Measurements from ENCODE around the gene PLCB1.

The PLCB1 gene

GRCh38 chr20:8249634-8250033 lies 117.6 kb downstream of the PLCB1 start:
- no peak for DNase-seq

- no peak for DNase-seq
Measured at GRCh38 chr20:8250539-8251200, 118.6 kb downstream of the PLCB1 start.

- no peak for DNase-seq
Measured at GRCh38 chr20:8251201-8251575, 119.1 kb downstream of the PLCB1 start.

- no peak for DNase-seq
Measured at GRCh38 chr20:8254911-8255582, 123.0 kb downstream of the PLCB1 start.

GRCh38 chr20:8255945-8256632 lies 124.0 kb downstream of the PLCB1 start:
- DNase-seq = no peak

GRCh38 chr20:8260837-8261251 lies 128.8 kb downstream of the PLCB1 start:
- DNase-seq = no peak

- no peak for DNase-seq
Measured at GRCh38 chr20:8262721-8263120, 130.7 kb downstream of the PLCB1 start.

- DNase-seq = no peak
Measured at GRCh38 chr20:8265588-8265987, 133.5 kb downstream of the PLCB1 start.

- no peak for DNase-seq
Measured at GRCh38 chr20:8267009-8267408, 134.9 kb downstream of the PLCB1 start.

GRCh38 chr20:8271727-8272126 lies 139.7 kb downstream of the PLCB1 start:
- no peak for DNase-seq

- DNase-seq = no peak
Measured at GRCh38 chr20:8272766-8273165, 140.7 kb downstream of the PLCB1 start.

- no peak for DNase-seq
Measured at GRCh38 chr20:8284902-8285301, 152.8 kb downstream of the PLCB1 start.

- DNase-seq = no peak
Measured at GRCh38 chr20:8287340-8287739, 155.3 kb downstream of the PLCB1 start.

- no peak for DNase-seq
Measured at GRCh38 chr20:8291200-8291599, 159.1 kb downstream of the PLCB1 start.

- no peak for DNase-seq
Measured at GRCh38 chr20:8291873-8292272, 159.8 kb downstream of the PLCB1 start.

GRCh38 chr20:8292793-8293192 lies 160.7 kb downstream of the PLCB1 start:
- no peak for DNase-seq

GRCh38 chr20:8293750-8294149 lies 161.7 kb downstream of the PLCB1 start:
- DNase-seq = no peak

- DNase-seq = no peak
Measured at GRCh38 chr20:8296536-8296935, 164.5 kb downstream of the PLCB1 start.

GRCh38 chr20:8298426-8299043 lies 166.5 kb downstream of the PLCB1 start:
- DNase-seq = no peak

GRCh38 chr20:8299921-8300320 lies 167.9 kb downstream of the PLCB1 start:
- no peak for DNase-seq

GRCh38 chr20:8301655-8302054 lies 169.6 kb downstream of the PLCB1 start:
- no peak for DNase-seq

GRCh38 chr20:8303651-8304050 lies 171.6 kb downstream of the PLCB1 start:
- DNase-seq = no peak

GRCh38 chr20:8304124-8304816 lies 172.2 kb downstream of the PLCB1 start:
- no peak for DNase-seq
